Adrenal gland (tissue), 5 donors: Measurements from ENCODE around the gene GRID1.

Source experiments
- POLR2A ChIP-seq, 2 donors: fragments of 450-650 bp; IDR thresholded peaks; one replicate each; pipeline ENCODE4 v1.6.1; 2017; ENCODE audit warnings: antibody characterized with exemption in 2 of 2, mild to moderate bottlenecking in 2 of 2, moderate library complexity in 1 of 2
- TF ChIP-seq, protein P1 (sequence below), 6 experiments: fragments of 450-650 bp in 4 of 6; fragments of 200-600 bp in 2 of 6; sonication (generic) in 1 of 6; IDR thresholded peaks; 1 replicate in 5 of 6; 2 replicates in 1 of 6; pipeline versions ENCODE4 v1.5.1 to v1.8.0; 2016 to 2021; ENCODE audit warnings: antibody characterized with exemption in 6 of 6, mild to moderate bottlenecking in 2 of 6, moderate library complexity in 1 of 6
- donor health status: DM: no; HTN: no; CAD: no.

DNA sequence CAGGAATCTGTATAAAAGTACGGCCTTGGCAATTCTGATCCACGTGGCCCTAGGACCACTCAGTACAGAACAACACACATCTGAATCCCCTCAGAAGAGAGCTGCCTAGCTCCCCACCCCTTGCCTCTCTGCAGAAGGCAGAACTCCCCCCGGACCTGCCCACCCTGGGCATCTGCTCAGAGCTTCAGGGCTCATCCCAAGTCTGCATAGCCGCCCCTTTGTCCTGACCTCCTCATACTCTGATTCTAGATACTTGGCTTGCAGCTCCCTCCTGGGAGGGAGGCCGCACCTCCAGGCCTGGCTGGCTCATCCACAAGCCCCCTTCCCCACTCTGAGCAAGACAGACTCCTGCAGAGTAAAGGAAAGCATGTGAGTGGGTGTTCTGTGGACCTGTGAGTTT, 49.6 kb downstream of the GRID1 start:
- TF ChIP-seq, protein P1, sequence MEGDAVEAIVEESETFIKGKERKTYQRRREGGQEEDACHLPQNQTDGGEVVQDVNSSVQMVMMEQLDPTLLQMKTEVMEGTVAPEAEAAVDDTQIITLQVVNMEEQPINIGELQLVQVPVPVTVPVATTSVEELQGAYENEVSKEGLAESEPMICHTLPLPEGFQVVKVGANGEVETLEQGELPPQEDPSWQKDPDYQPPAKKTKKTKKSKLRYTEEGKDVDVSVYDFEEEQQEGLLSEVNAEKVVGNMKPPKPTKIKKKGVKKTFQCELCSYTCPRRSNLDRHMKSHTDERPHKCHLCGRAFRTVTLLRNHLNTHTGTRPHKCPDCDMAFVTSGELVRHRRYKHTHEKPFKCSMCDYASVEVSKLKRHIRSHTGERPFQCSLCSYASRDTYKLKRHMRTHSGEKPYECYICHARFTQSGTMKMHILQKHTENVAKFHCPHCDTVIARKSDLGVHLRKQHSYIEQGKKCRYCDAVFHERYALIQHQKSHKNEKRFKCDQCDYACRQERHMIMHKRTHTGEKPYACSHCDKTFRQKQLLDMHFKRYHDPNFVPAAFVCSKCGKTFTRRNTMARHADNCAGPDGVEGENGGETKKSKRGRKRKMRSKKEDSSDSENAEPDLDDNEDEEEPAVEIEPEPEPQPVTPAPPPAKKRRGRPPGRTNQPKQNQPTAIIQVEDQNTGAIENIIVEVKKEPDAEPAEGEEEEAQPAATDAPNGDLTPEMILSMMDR (IDR thresholded peaks at IDR 0.05) = no peak
- TF ChIP-seq POLR2A (IDR thresholded peaks at IDR 0.05) = no peak
